Subcutaneous preadipocyte (primary cell): Measurements from ENCODE around the gene IPO8. TPM values are rescaled to one million over a fixed set of nuclear protein-coding genes. Genes with fewer than 3 reads are reported as not detected.

Experiments
- total RNA-seq: library from RNA; depleted of rRNA; stranded (reverse); fragments of >200 nt; gene quantifications from 2 replicates; pipeline ENCODE4 v1.2.3, GENCODE V29; 2012

The IPO8 gene
- total RNA-seq: 35.6 and 39.9 TPM in 2 replicates

DNA sequence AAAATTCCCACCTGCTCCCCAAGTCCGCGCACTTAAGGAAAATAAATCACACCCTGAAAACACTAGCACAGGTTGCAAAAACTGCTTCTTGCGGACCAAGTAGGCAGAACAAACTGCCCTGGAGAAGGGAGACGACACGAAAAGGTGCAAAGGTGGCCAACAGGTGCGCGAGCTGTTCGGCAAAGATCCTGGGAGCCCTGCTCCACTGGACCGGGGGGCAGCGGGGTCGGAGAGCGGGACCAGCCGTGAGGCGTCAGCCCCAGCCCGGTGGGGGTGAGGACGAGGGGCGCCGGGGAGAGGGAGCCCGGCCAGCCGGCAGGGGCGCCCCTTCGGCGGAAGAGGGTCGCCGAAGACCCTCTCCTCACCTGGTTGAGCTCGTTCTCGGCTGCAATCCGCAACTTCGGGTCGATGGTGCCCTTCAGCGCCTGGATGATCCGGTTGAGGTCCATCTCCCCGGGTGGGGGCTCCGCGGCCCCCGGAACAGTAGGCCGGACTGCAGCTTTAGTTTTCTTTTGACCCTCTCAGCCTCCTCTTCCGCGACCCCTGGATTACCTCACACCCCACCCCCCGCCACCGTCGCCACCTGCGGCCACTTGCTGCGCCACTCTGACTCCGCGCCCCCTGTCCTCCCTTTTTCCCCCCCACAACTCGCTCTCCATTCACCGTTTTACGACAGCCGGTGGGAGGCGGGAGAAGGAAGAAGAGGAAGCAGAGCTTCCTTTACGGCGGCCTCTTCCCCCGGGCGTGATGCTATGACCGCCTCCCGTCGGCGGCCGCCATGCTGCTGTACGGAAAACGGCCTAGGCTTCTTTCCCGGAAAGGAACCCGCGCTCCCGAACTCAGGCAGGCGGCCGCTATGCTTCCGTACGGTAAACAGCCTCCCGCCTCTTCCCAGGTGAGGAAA, at the start of gene IPO8:
Gene IPO8 (minus strand): TSS at position 671 of the 904 bp plus-strand sequence. CDS start 222 bp downstream, at position 449.

Other genes with a start within 250 kb of the IPO8 start
- gene CAPRIN2, start 59.1 kb upstream of the IPO8 start, total RNA-seq: 19.8 and 38.3 TPM in 2 replicates
- gene TSPAN11, start 230.9 kb upstream of the IPO8 start, total RNA-seq: 0.20 and 0.73 TPM in 2 replicates